ACC112 (cell line): ENCODE measurements around the gene HOOK2.

Experiments used
- H2AFZ ChIP-seq: fragments of 200-600 bp; sonication (generic); one replicate; pipeline ENCODE4 v1.6.0; 2017; ENCODE audit warnings: antibody characterized with exemption, low read length; ENCODE audit not compliant: unreplicated experiment
- H3K27ac ChIP-seq: fragments of 200-600 bp; sonication (generic); 2 replicates; pipeline ENCODE4 v1.5.1; 2014; ENCODE audit warnings: low read depth, mild to moderate bottlenecking, antibody characterized with exemption, low read length, moderate library complexity
- H3K27me3 ChIP-seq: fragments of 200-600 bp; sonication (generic); 2 replicates; pipeline ENCODE4 v1.6.1; 2014; ENCODE audit warnings: mild to moderate bottlenecking, antibody characterized with exemption, low read length, moderate library complexity, mixed read lengths; ENCODE audit not compliant: insufficient read depth
- H3K36me3 ChIP-seq: fragments of 200-600 bp; sonication (generic); 2 replicates; pipeline ENCODE4 v1.6.1; 2016; ENCODE audit warnings: mild to moderate bottlenecking, antibody characterized with exemption, low read length, moderate library complexity, mixed read lengths; ENCODE audit not compliant: insufficient read depth
- H3K4me1 ChIP-seq: fragments of 200-600 bp; sonication (generic); one replicate; pipeline ENCODE4 v1.6.1; 2016; ENCODE audit warnings: low read length, mixed read lengths; ENCODE audit not compliant: insufficient read depth, unreplicated experiment, control insufficient read depth
- H3K4me3 ChIP-seq: fragments of 200-600 bp; sonication (generic); 2 replicates; pipeline ENCODE4 v1.5.1; 2014; ENCODE audit warnings: mild to moderate bottlenecking, low read depth, low read length
- H3K79me2 ChIP-seq: fragments of 200-600 bp; sonication (generic); one replicate; pipeline ENCODE4 v1.6.0; 2016; ENCODE audit warnings: low read length; ENCODE audit not compliant: control insufficient read depth, unreplicated experiment, insufficient read depth

The HOOK2 gene

DNA sequence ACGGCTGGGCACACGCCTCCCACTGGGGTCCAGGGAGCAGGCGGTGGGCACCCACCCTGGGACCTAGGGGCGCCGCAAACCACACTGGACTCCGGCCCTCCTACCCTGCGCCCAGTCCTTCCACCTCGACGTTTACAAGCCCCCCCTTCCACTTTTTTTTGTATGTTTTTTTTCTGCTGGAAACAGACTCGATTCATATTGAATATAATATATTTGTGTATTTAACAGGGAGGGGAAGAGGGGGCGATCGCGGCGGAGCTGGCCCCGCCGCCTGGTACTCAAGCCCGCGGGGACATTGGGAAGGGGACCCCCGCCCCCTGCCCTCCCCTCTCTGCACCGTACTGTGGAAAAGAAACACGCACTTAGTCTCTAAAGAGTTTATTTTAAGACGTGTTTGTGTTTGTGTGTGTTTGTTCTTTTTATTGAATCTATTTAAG, 17.5 kb upstream of the HOOK2 start:
- Histone ChIP-seq H3K79me2 (peaks cover 20% of the 10 kb centered on the region), H2AFZ (no peak overlapping the region), H3K4me1 (peaks cover 24% of the 10 kb centered on the region), H3K4me3 (peak overlapping the region; percentile 93), H3K27me3 (no peaks in the 10 kb centered on the region), H3K27ac (peak overlapping the region; percentile 100), H3K36me3 (no peaks in the 10 kb centered on the region)

DNA sequence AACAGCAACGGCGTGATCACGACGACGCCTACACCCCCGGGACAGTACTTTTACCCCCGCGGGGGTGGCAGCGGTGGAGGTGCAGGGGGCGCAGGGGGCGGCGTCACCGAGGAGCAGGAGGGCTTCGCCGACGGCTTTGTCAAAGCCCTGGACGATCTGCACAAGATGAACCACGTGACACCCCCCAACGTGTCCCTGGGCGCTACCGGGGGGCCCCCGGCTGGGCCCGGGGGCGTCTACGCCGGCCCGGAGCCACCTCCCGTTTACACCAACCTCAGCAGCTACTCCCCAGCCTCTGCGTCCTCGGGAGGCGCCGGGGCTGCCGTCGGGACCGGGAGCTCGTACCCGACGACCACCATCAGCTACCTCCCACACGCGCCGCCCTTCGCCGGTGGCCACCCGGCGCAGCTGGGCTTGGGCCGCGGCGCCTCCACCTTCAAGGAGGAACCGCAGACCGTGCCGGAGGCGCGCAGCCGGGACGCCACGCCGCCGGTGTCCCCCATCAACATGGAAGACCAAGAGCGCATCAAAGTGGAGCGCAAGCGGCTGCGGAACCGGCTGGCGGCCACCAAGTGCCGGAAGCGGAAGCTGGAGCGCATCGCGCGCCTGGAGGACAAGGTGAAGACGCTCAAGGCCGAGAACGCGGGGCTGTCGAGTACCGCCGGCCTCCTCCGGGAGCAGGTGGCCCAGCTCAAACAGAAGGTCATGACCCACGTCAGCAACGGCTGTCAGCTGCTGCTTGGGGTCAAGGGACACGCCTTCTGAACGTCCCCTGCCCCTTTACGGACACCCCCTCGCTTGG, 16.9 kb upstream of the HOOK2 start:
- no peak overlapping the region for H2AFZ ChIP-seq
- peak overlapping the region; percentile 93 for H3K4me3 ChIP-seq
- no peaks in the 10 kb centered on the region for H3K36me3 ChIP-seq
- peaks cover 24% of the 10 kb centered on the region for H3K4me1 ChIP-seq
- peak overlapping the region; percentile 100 for H3K27ac ChIP-seq
- H3K79me2 ChIP-seq, result peaks cover 20% of the 10 kb centered on the region
- no peaks in the 10 kb centered on the region for H3K27me3 ChIP-seq

DNA sequence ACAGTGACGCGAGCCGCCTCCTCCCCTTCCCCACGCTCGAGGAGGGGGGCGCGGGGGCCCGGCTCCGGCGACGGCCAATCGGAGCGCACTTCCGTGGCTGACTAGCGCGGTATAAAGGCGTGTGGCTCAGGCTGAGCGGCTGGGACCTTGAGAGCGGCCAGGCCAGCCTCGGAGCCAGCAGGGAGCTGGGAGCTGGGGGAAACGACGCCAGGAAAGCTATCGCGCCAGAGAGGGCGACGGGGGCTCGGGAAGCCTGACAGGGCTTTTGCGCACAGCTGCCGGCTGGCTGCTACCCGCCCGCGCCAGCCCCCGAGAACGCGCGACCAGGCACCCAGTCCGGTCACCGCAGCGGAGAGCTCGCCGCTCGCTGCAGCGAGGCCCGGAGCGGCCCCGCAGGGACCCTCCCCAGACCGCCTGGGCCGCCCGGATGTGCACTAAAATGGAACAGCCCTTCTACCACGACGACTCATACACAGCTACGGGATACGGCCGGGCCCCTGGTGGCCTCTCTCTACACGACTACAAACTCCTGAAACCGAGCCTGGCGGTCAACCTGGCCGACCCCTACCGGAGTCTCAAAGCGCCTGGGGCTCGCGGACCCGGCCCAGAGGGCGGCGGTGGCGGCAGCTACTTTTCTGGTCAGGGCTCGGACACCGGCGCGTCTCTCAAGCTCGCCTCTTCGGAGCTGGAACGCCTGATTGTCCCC, 16.1 kb upstream of the HOOK2 start, which contains the start of gene JUNB:
Gene JUNB, plus strand, starts transcription at position 142 of the 706 bp plus-strand sequence. Its CDS starts 286 bp downstream, at position 428.
- H3K79me2 ChIP-seq, result peaks cover 20% of the 10 kb centered on the region
- H3K4me1 ChIP-seq, result peaks cover 26% of the 10 kb centered on the region
- H3K27me3 ChIP-seq, result no peaks in the 10 kb centered on the region
- peak within 1 kb of the TSS; percentile 100 for H3K27ac ChIP-seq
- no peak within 1 kb of the TSS for H2AFZ ChIP-seq
- H3K36me3 ChIP-seq, result no peaks in the 10 kb centered on the region
- H3K4me3 ChIP-seq, result peak within 1 kb of the TSS; percentile 93

DNA sequence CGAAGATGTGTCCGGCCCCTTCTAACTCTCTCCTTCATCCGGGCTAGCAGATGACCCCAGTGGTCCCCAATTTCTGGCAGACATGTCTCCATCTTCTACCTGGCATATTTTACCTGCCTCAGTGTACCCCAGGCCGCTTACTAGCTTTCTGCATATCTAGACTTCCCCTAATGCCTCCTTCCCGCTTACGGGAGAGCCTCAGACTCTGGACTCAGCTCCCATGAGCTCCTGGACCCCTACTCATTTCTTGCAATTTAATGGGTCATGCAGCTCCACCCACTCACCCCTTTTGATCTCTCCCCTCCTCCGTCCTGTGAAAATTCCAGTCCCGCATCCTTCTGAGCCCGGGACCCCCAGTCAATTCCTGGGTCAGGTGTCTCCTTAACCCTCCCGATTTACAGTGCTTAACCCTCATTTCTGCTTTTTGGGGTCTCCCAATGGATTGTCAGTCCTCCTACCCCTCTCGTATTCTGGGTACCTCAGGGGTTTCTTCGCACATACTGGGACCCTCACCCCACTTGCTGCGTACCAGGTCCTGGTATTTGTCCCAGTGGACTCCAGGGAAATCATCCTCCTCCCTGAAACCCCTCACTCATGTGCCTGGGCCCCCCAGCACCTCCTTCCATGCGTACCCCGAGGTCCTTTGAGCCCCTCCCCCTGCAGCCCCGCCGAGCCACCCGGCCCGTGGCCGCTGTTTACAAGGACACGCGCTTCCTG, 15.4 kb upstream of the HOOK2 start:
- H3K79me2 ChIP-seq, result peaks cover 20% of the 10 kb centered on the region

DNA sequence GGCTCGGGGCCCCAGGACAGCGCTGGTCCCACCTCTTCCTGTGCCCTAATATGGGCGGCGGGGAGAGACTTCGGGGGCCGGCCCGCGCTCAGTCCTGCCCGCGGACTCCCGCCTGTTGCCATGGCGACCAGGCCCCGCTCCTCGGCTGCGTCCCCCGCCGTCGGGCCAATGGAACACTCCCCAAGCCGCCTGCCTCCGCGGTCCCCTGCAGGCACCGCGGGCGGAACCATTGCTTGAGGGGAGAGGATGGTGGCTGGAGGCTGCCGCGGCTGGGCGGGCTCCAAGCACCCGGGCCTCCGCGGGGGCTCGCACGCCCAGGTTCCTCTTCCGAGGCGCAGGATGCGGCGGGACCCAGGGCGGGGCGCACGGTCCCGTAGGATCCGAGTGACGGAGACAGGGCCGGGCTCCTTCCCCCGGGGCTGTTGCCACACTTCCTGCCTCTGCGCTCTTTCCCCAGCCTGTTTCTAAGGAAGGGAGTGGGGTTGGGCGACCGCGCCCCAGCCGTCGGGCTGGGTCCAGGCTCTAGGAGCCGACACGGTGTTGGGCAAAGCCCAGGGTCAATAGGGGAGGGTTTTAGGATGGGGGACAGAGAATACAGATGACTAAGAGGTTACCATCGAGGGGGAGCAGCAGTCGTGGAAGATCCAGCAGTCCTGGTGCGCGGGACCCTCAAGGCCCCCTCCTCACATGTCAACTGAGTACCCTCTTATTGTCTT, 14.7 kb upstream of the HOOK2 start:
- peak overlapping the region; percentile 93 for H3K4me3 ChIP-seq
- no peak overlapping the region for H2AFZ ChIP-seq
- peak overlapping the region; percentile 100 for H3K27ac ChIP-seq
- H3K27me3 ChIP-seq, result no peaks in the 10 kb centered on the region
- peaks cover 41% of the 10 kb centered on the region for H3K4me1 ChIP-seq
- H3K79me2 ChIP-seq, result peaks cover 20% of the 10 kb centered on the region
- no peaks in the 10 kb centered on the region for H3K36me3 ChIP-seq

More for the DNA sequence above, 15.4 kb upstream of the HOOK2 start:
- Histone ChIP-seq H2AFZ (no peak overlapping the region), H3K27ac (peak overlapping the region; percentile 100), H3K4me1 (peaks cover 33% of the 10 kb centered on the region), H3K36me3 (no peaks in the 10 kb centered on the region), H3K27me3 (no peaks in the 10 kb centered on the region), H3K4me3 (peak overlapping the region; percentile 93)

DNA sequence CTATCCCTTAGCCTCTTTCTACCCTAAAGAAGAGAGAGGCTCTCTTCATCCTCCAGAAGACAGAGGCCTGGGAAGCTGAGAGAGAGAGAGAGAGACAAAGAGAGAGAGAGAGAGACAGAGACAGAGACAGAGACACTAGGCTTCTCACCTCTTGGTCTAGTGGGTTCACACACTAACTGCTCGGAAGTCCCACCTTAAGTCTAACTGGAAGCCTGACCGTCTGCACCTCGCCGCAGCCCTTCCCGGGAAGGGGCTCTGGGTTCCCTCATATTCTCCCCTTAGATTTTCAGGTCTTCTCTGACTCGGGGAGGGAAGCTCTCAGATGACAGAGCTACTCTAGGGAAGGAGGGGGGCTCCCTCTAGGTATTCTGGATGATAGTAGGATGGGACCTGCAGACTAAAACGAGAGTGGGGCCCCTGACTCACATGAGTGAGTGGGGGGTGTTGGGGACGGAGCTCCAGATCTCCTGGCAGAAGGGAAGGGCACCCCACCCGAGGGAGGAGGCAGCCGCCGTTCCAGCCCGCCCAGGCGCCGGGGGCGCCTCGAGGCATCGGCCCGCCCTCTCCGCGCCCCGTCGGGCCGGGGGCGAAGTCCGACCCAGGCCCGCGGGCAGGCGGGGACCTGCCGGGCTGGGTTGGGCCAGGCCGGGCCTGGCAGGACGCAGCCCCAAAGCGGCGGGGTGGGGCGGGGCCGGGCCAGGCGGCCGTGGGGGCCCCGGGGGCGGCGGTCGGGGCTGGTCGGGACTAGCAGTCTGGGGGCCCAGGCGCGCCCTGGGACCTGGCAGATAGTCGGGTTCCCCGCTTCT, 13.9 kb upstream of the HOOK2 start:
- no peaks in the 10 kb centered on the region for H3K27me3 ChIP-seq
- H3K4me3 ChIP-seq, result peak overlapping the region; percentile 93
- H3K36me3 ChIP-seq, result no peaks in the 10 kb centered on the region
- H3K27ac ChIP-seq, result peak overlapping the region; percentile 100
- peaks cover 44% of the 10 kb centered on the region for H3K4me1 ChIP-seq
- peaks cover 20% of the 10 kb centered on the region for H3K79me2 ChIP-seq
- peak overlapping the region; percentile 50 for H2AFZ ChIP-seq

DNA sequence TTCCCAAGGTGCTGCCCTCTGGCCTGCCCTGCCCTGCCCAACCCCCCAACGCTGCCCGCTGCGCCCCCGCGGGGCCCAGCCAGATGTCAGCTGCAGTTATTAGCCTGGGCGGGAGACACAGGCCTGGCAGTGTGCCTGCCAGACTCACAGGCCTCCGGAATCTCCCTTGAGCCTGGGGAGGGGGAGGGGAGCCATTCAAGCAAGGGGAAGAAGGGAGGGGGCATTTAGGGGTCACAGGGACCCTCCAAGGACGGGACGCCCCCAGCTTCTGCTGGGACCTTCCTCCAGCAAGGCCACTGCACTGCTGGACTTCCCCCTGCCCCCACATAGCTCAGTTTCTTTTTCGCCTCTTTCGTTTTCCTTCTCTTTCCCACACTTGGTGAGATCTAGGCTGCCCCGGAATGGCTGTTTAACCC, 13.3 kb upstream of the HOOK2 start:
- Histone ChIP-seq H2AFZ (peak overlapping the region; percentile 50), H3K4me1 (peaks cover 50% of the 10 kb centered on the region), H3K36me3 (no peaks in the 10 kb centered on the region), H3K27me3 (no peaks in the 10 kb centered on the region), H3K4me3 (peak overlapping the region; percentile 93), H3K79me2 (peaks cover 20% of the 10 kb centered on the region), H3K27ac (peak overlapping the region; percentile 100)

DNA sequence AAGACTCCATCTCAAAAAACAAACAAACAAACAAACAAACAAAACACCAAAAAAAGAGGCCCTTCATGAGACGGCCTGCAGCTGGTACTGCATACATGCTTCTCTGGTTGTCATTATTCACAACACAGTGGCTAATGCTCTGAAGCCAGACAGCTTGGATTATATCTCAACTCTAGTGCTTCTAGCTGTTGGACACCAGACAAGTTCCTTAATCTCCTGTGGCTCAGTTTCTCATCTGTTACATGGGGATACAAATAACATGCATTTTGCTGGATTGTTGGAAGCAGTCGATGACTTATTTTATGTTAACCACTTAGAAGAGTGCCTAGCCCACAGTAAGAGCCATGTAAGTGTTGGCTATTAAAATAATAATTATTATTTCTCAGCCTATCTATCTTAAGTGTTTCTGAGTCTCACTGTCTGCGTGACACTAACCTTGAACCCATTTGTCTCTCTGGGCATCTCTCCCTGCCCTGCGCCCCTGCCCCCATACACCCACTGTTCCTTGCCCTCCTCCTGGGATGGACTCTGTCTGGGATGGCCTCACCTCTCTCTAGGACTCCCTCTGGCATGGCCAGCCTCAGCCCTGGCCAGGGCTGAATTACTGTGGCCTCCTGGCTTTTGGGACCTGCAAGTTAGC, 12.8 kb upstream of the HOOK2 start:
- H2AFZ ChIP-seq, result no peak overlapping the region
- H3K4me3 ChIP-seq, result peak overlapping the region; percentile 93
- H3K79me2 ChIP-seq, result peaks cover 18% of the 10 kb centered on the region
- H3K27ac ChIP-seq, result peak overlapping the region; percentile 100
- H3K36me3 ChIP-seq, result no peaks in the 10 kb centered on the region
- peaks cover 55% of the 10 kb centered on the region for H3K4me1 ChIP-seq
- H3K27me3 ChIP-seq, result no peaks in the 10 kb centered on the region

DNA sequence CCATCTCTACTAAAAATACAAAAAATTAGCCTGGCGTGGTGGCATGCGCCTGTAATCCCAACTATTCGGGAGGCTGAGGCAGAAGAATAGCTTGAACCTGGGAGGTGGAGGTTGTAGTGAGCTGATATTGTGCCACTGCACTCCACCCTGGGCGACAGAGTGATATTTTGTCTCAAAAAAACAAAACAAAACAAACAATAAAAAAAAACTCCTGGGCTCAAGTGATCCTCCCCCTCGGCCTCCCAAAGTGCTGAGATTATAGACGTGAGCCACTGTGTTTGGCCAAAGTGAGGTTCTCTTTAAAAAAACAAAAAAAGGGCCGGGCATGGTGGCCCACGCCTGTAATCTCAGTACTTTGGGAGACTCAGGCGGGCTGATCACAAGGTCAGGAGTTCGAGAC, 12.1 kb upstream of the HOOK2 start:
- Histone ChIP-seq H3K27ac (no peak overlapping the region), H3K27me3 (no peaks in the 10 kb centered on the region), H3K4me3 (no peak overlapping the region), H3K79me2 (peaks cover 11% of the 10 kb centered on the region), H3K36me3 (no peaks in the 10 kb centered on the region), H3K4me1 (peaks cover 60% of the 10 kb centered on the region), H2AFZ (no peak overlapping the region)
